Activated T-helper 1 cell treated with anti-CD3 and anti-CD28 coated beads, Interleukin-12 subunit alpha, Interleukin-12 subunit beta, Interleukin-2, Interleukin-4 antibody, amounts not matched to agents 30 ng/mL and 10 ng/mL and 1 ng/mL, durations not matched to agents 14 hours and 24 hours and 36 hours (primary cell): Measurements from ENCODE around the gene BCL2L11. TPM values are rescaled to one million over a fixed set of nuclear protein-coding genes. Genes with fewer than 3 reads are reported as not detected.

Source experiments
- DNase-seq: peaks from one replicate; pipeline ENCODE4 v3.0.0; 2021; ENCODE audit warnings: low spot score
- H3K27ac Mint-ChIP-seq: one replicate; pipeline ENCODE4 v1.8.0; 2021; ENCODE audit warnings: mild to moderate bottlenecking, mixed read lengths
- H3K27me3 Mint-ChIP-seq: one replicate; pipeline ENCODE4 v1.8.0; 2022; ENCODE audit warnings: mild to moderate bottlenecking, moderate library complexity, mixed read lengths; ENCODE audit not compliant: insufficient read depth
- H3K36me3 Mint-ChIP-seq: one replicate; pipeline ENCODE4 v1.8.0; 2021; ENCODE audit warnings: low read depth, mixed read lengths
- H3K4me1 Mint-ChIP-seq: one replicate; pipeline ENCODE4 v1.8.0; 2021; ENCODE audit warnings: low read depth, mixed read lengths
- H3K4me3 Mint-ChIP-seq: one replicate; pipeline ENCODE4 v1.8.0; 2021; ENCODE audit warnings: mild to moderate bottlenecking, moderate library complexity, mixed read lengths
- H3K9me3 Mint-ChIP-seq: one replicate; pipeline ENCODE4 v1.8.0; 2021; ENCODE audit warnings: mixed read lengths
- intact Hi-C: fragments of 100-400 bp; cut with micrococcal nuclease; formaldehyde crosslinking; loops from one replicate; pipeline ENCODE4 v1.15.1; 2024
- total RNA-seq: library from RNA; stranded (reverse); gene quantifications from 2 replicates; pipeline ENCODE4 v1.2.3, GENCODE V29; 2022

BCL2L11 gene
- total RNA-seq, 1 donor from 2014 or later: 335 TPM

GRCh38 chr2:111216811-111217652 lies 96.3 kb downstream of the BCL2L11 start:
- H3K4me1 Mint-ChIP-seq: peaks cover 16% of the 10 kb centered on the region
- H3K9me3 Mint-ChIP-seq: peaks cover 26% of the 10 kb centered on the region
- no peak overlapping the region for H3K4me3 Mint-ChIP-seq
- H3K27me3 Mint-ChIP-seq: peaks cover 2% of the 10 kb centered on the region
- intact Hi-C loops: no loop called here
- H3K36me3 Mint-ChIP-seq: peaks cover 29% of the 10 kb centered on the region
- no peak overlapping the region for H3K27ac Mint-ChIP-seq
- DNase-seq: no peak
